HEK293T (cell line): ENCODE measurements around the gene GRIK2.

Experiments used
- BHLHE40 ChIP-seq: fragments of 450-650 bp; IDR thresholded peaks from 2 replicates; pipeline ENCODE4 v1.6.1; 2016; ENCODE audit warnings: mild to moderate bottlenecking, moderate library complexity, borderline replicate concordance
- CTBP1 ChIP-seq: fragments of 450-650 bp; IDR thresholded peaks from 2 replicates; pipeline ENCODE4 v1.6.1; 2016; ENCODE audit warnings: borderline replicate concordance
- ELF4 ChIP-seq: fragments of 450-650 bp; IDR thresholded peaks from 2 replicates; pipeline ENCODE4 v1.6.1; 2017; ENCODE audit warnings: antibody characterized with exemption
- FOXK2 ChIP-seq: fragments of 450-650 bp; IDR thresholded peaks from 2 replicates; pipeline ENCODE4 v1.6.1; 2016; ENCODE audit warnings: mild to moderate bottlenecking
- L3MBTL2 ChIP-seq: fragments of 450-650 bp; conservative IDR thresholded peaks from 2 replicates; pipeline ENCODE4 v1.6.1; 2016; ENCODE audit warnings: mild to moderate bottlenecking
- PKNOX1 ChIP-seq: fragments of 450-650 bp; IDR thresholded peaks from 2 replicates; pipeline ENCODE4 v1.6.1; 2016
- SP1 ChIP-seq: fragments of 450-650 bp; IDR thresholded peaks from 2 replicates; pipeline ENCODE4 v1.6.1; 2017
- TARDBP ChIP-seq: fragments of 450-650 bp; IDR thresholded peaks from 2 replicates; pipeline ENCODE4 v1.6.1; 2016
- ZNF384 ChIP-seq: fragments of 450-650 bp; IDR thresholded peaks from 2 replicates; pipeline ENCODE4 v1.6.1; 2016

- no peak for TF ChIP-seq SP1
- TF ChIP-seq ZNF384, result no peak
- TF ChIP-seq ELF4, result no peak
- no peak for TF ChIP-seq TARDBP
- TF ChIP-seq L3MBTL2, result no peak
- no peak for TF ChIP-seq PKNOX1
- no peak for TF ChIP-seq CTBP1
- TF ChIP-seq FOXK2, result no peak
- no peak for TF ChIP-seq BHLHE40
Observed at GRCh38 chr6:101936516-101936915, 543.0 kb downstream of the GRIK2 start.
